Measurements from ENCODE around the gene TMEM140. TPM values are rescaled to one million over a fixed set of nuclear protein-coding genes. Genes with fewer than 3 reads are reported as not detected.

The TMEM140 gene
- total and polyA plus RNA-seq, 9 of the 15 experiments (the other 6 are each of a cell fraction or from before 2014, with no cell fraction given), result 0.03 to 0.82 (median 0.23) TPM

DNA sequence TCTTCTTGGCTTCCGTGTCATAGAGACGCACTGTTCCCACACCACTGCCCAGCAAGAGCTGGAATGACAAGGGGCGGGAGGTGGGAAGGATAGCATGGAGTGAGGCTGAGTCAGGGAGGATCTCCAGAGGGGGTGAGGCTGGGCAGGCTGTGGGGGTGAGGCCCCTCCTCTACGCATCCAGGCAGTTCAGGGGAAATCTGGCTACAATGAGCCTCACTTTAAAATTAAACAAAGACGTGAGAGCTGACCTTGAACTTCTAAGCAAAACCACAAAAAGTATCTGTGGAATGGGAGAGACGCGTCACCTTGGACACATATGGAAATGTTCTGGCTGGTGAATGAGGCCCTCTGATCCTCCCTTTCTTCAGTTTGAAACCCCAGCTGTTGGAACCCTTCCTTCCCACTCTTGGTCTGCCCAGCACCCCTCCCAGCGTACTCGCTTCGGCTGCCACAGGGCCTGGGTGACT lies 45.8 kb downstream of the TMEM140 start:
- Histone ChIP-seq H3K4me1 (replicated peaks in 1 of 2; ENCODE audit: control insufficient read depth in 2 of 2, insufficient read depth in 2 of 2, low read length in 2 of 2) (no peaks in the 10 kb centered on the region), H3K4me2 (ENCODE audit: insufficient read depth, low read length) (no peak overlapping the region), H3K27me3 (ENCODE audit: control insufficient read depth in 2 of 2, insufficient read depth in 2 of 2, low read length in 2 of 2) (no peaks in the 10 kb centered on the region), H2AFZ (ENCODE audit: low read depth, low read length) (no peak overlapping the region), H3K36me3 (ENCODE audit: control insufficient read depth, insufficient read depth, low read length) (peaks cover 30% of the 10 kb centered on the region; the same call in 2 of the 3 replicates), H3K9me3 (replicated peaks; ENCODE audit: control insufficient read depth, insufficient read depth, low read depth, low read length) (no peaks in the 10 kb centered on the region), H3K9ac (ENCODE audit: insufficient read depth in 1 of 2, low read depth in 2 of 2, low read length in 2 of 2) (peak overlapping the region in 1 of 2 experiments; percentile 23; a peak in 1 of 4 replicates), H3K79me2 (ENCODE audit: control insufficient read depth, insufficient read depth, low read length) (no peaks in the 10 kb centered on the region), H3K9me1 (ENCODE audit: control insufficient read depth, insufficient read depth, low read length) (peaks cover 3% of the 10 kb centered on the region), H3K4me3 (no peak overlapping the region), H3K27ac (ENCODE audit: extremely low read depth, low read depth, low read length) (no peak overlapping the region), H4K20me1 (replicated peaks; ENCODE audit: control insufficient read depth, insufficient read depth, low read length) (no peaks in the 10 kb centered on the region)
- no TSS peak for BruUV-seq (replicated peaks)
- WGBS (ENCODE audit: insufficient coverage, low coverage, missing lambda C conversion rate), result 76% methylated on average over 10 of the region's 10 CpGs
- no peak for DNase-seq (ENCODE audit: extremely low read depth in 1 of 4, low spot score in 3 of 4)
- no peak for FAIRE-seq
- ATAC-seq, result no peak
- intact Hi-C loops (cut with micrococcal nuclease) (no loop called here), in situ Hi-C loops (cut with MboI) (no loop called here)
- POLR2A ChIA-PET, result interaction anchor here (0.6 to 1.1 kb wide), 5 partner anchors 9 to 221 kb away, joined by 3 to 5 read pairs (median 3); partner anchors contain the start of gene CYREN
- TF ChIP-seq PHF20 (IDR thresholded peaks at IDR 0.05; ENCODE audit: partially characterized antibody) (no peak), RBFOX2 (IDR thresholded peaks at IDR 0.05; ENCODE audit: low read depth, low read length) (no peak), TSC22D4 (tag; IDR thresholded peaks at IDR 0.05) (no peak), HMG20B (CRISPR knock-in tag; IDR thresholded peaks at IDR 0.05) (no peak), EZH2 (IDR thresholded peaks at IDR 0.05; ENCODE audit: borderline replicate concordance, low read depth, low read length) (no peak)
- CTCF ChIA-PET (ENCODE audit: low intra/inter-chr PET ratio), result no interaction called here

DNA sequence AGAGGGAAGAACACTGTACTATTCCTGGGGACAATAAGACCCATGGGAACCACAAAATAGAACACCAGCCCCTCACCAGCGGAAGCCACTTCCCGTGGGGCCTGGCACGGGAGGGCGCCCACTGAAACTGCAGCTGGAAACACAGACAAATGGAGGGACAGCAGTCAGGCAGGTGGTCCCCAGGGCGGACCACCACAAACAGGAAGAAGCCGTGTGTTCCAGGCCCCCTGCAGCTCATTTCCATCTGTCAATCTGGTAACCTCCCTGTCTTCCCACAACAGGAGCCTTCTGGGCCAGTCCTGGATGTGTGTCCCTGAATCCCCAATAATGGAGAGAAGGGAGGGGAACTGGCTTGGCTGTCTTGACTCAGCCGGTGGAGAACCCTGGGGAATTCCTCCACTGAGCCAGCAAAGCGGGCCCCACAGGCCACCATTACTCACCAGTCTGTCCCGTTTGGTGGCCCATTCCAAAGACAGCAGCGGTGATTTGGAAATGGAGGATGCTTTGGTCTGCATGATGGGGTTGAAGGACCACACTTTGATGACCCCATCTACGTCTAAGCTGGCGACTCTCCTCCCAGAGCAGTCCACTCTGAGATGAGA lies 46.7 kb downstream of the TMEM140 start:
- 65% methylated on average over 12 of the region's 12 CpGs for WGBS (ENCODE audit: insufficient coverage, low coverage, missing lambda C conversion rate)
- POLR2A ChIA-PET, result interaction anchor here (0.6 to 1.1 kb wide), 7 partner anchors 8 to 467 kb away, joined by 3 to 5 read pairs (median 3); no protein-coding TSS in a partner anchor
- in situ Hi-C loops (cut with MboI) (no loop called here), intact Hi-C loops (cut with micrococcal nuclease) (no loop called here)
- peaks cover 3% of the 10 kb centered on the region for H3K9me1 ChIP-seq (ENCODE audit: control insufficient read depth, insufficient read depth, low read length)
- H3K79me2 ChIP-seq (ENCODE audit: control insufficient read depth, insufficient read depth, low read length), result no peaks in the 10 kb centered on the region
- peak overlapping the region in 1 of 2 experiments; percentile 31; a peak in 2 of 4 replicates for H3K9ac ChIP-seq (ENCODE audit: insufficient read depth in 1 of 2, low read depth in 2 of 2, low read length in 2 of 2)
- FAIRE-seq (no peak), DNase-seq (ENCODE audit: extremely low read depth in 1 of 4, low spot score in 3 of 4) (no peak), ATAC-seq (no peak)
- no peaks in the 10 kb centered on the region for H3K4me1 ChIP-seq (replicated peaks in 1 of 2; ENCODE audit: control insufficient read depth in 2 of 2, insufficient read depth in 2 of 2, low read length in 2 of 2)
- no peak overlapping the region for H3K4me2 ChIP-seq (ENCODE audit: insufficient read depth, low read length)
- H4K20me1 ChIP-seq (replicated peaks; ENCODE audit: control insufficient read depth, insufficient read depth, low read length), result no peaks in the 10 kb centered on the region
- H3K27ac ChIP-seq (ENCODE audit: extremely low read depth, low read depth, low read length), result no peak overlapping the region
- peaks cover 22% of the 10 kb centered on the region; the same call in 2 of the 3 replicates for H3K36me3 ChIP-seq (ENCODE audit: control insufficient read depth, insufficient read depth, low read length)
- BruUV-seq (replicated peaks), result no TSS peak
- H2AFZ ChIP-seq (ENCODE audit: low read depth, low read length), result no peak overlapping the region
- CTCF ChIA-PET (ENCODE audit: low intra/inter-chr PET ratio), result no interaction called here
- H3K27me3 ChIP-seq (ENCODE audit: control insufficient read depth in 2 of 2, insufficient read depth in 2 of 2, low read length in 2 of 2), result no peaks in the 10 kb centered on the region
- no peak overlapping the region for H3K4me3 ChIP-seq
- no peaks in the 10 kb centered on the region for H3K9me3 ChIP-seq (replicated peaks; ENCODE audit: control insufficient read depth, insufficient read depth, low read depth, low read length)
- TF ChIP-seq, protein P1, sequence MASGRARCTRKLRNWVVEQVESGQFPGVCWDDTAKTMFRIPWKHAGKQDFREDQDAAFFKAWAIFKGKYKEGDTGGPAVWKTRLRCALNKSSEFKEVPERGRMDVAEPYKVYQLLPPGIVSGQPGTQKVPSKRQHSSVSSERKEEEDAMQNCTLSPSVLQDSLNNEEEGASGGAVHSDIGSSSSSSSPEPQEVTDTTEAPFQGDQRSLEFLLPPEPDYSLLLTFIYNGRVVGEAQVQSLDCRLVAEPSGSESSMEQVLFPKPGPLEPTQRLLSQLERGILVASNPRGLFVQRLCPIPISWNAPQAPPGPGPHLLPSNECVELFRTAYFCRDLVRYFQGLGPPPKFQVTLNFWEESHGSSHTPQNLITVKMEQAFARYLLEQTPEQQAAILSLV (tag; IDR thresholded peaks at IDR 0.05), result no peak
- TF ChIP-seq SAP30 (IDR thresholded peaks at IDR 0.05; ENCODE audit: borderline replicate concordance, insufficient read depth, low read depth, low read length, poor library complexity, severe bottlenecking) (no peak), TBL1XR1 (IDR thresholded peaks at IDR 0.05; ENCODE audit: low read length in 2 of 2) (no peak)

Measured in K562 (cell line).